HL-60 (cell line): Measurements from ENCODE around the gene PCDHA11.

Experiments used
- DNase-seq, 2 experiments: peaks; one replicate each; pipeline ENCODE4 v3.0.0-alpha.2; 2010 to 2020; ENCODE audit warnings: low read depth in 1 of 2, low spot score in 1 of 2
- H3K27ac ChIP-seq: fragments of 250-450 bp; sonication (Bioruptor Pico); replicated peaks from 2 replicates; pipeline ENCODE4 v1.5.1; 2020; ENCODE audit warnings: mild to moderate bottlenecking, moderate library complexity
- H3K27me3 ChIP-seq: fragments of 250-450 bp; sonication (Bioruptor Pico); 2 replicates; pipeline ENCODE4 v1.5.1; 2021; ENCODE audit warnings: mild to moderate bottlenecking, moderate library complexity; ENCODE audit not compliant: insufficient read depth, poor library complexity, severe bottlenecking
- H3K4me3 ChIP-seq: replicated peaks from 2 replicates; pipeline ENCODE4 v1.5.1; 2011; ENCODE audit warnings: mild to moderate bottlenecking, control low read depth, low read length; ENCODE audit not compliant: insufficient read depth
- GABPA ChIP-seq: IDR thresholded peaks from 2 replicates; pipeline ENCODE4 v1.6.1; 2012; ENCODE audit warnings: low read depth
- POLR2AphosphoS5 ChIP-seq: IDR thresholded peaks from 2 replicates; pipeline ENCODE4 v1.6.1; 2012; ENCODE audit warnings: low read depth
- SPI1 ChIP-seq: IDR thresholded peaks from 2 replicates; pipeline ENCODE4 v1.6.1; 2012; ENCODE audit warnings: low read depth, mild to moderate bottlenecking, borderline replicate concordance
- TF ChIP-seq, protein P1 (sequence below): IDR thresholded peaks from 2 replicates; pipeline ENCODE4 v1.6.1; 2012; ENCODE audit warnings: low read depth; ENCODE audit not compliant: insufficient replicate concordance
- TF ChIP-seq, protein P2 (sequence below): IDR thresholded peaks from one replicate; pipeline ENCODE4 v1.5.1; 2011; ENCODE audit warnings: low read length, control low read depth, inconsistent platforms; ENCODE audit not compliant: insufficient read depth

PCDHA11 gene

DNA sequence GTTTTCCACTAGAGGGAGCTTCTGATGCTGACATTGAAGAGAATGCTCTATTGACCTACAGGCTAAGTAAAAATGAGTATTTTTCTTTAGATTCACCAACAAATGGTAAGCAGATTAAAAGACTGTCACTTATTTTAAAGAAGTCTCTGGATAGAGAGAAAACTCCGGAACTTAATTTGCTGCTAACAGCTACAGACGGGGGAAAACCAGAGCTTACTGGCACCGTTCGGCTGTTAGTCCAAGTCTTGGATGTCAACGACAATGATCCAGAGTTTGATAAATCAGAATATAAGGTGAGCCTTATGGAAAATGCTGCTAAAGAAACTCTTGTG, 764 bp downstream of the PCDHA11 start:
- H3K27ac ChIP-seq: no peak overlapping the region
- DNase-seq: no peak
- TF ChIP-seq, protein P1, sequence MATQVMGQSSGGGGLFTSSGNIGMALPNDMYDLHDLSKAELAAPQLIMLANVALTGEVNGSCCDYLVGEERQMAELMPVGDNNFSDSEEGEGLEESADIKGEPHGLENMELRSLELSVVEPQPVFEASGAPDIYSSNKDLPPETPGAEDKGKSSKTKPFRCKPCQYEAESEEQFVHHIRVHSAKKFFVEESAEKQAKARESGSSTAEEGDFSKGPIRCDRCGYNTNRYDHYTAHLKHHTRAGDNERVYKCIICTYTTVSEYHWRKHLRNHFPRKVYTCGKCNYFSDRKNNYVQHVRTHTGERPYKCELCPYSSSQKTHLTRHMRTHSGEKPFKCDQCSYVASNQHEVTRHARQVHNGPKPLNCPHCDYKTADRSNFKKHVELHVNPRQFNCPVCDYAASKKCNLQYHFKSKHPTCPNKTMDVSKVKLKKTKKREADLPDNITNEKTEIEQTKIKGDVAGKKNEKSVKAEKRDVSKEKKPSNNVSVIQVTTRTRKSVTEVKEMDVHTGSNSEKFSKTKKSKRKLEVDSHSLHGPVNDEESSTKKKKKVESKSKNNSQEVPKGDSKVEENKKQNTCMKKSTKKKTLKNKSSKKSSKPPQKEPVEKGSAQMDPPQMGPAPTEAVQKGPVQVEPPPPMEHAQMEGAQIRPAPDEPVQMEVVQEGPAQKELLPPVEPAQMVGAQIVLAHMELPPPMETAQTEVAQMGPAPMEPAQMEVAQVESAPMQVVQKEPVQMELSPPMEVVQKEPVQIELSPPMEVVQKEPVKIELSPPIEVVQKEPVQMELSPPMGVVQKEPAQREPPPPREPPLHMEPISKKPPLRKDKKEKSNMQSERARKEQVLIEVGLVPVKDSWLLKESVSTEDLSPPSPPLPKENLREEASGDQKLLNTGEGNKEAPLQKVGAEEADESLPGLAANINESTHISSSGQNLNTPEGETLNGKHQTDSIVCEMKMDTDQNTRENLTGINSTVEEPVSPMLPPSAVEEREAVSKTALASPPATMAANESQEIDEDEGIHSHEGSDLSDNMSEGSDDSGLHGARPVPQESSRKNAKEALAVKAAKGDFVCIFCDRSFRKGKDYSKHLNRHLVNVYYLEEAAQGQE: no peak
- TF ChIP-seq, protein P2, sequence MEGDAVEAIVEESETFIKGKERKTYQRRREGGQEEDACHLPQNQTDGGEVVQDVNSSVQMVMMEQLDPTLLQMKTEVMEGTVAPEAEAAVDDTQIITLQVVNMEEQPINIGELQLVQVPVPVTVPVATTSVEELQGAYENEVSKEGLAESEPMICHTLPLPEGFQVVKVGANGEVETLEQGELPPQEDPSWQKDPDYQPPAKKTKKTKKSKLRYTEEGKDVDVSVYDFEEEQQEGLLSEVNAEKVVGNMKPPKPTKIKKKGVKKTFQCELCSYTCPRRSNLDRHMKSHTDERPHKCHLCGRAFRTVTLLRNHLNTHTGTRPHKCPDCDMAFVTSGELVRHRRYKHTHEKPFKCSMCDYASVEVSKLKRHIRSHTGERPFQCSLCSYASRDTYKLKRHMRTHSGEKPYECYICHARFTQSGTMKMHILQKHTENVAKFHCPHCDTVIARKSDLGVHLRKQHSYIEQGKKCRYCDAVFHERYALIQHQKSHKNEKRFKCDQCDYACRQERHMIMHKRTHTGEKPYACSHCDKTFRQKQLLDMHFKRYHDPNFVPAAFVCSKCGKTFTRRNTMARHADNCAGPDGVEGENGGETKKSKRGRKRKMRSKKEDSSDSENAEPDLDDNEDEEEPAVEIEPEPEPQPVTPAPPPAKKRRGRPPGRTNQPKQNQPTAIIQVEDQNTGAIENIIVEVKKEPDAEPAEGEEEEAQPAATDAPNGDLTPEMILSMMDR: no peak
- TF ChIP-seq GABPA (no peak), SPI1 (no peak)
- H3K27me3 ChIP-seq: no peaks in the 10 kb centered on the region
- no peak overlapping the region for H3K4me3 ChIP-seq

DNA sequence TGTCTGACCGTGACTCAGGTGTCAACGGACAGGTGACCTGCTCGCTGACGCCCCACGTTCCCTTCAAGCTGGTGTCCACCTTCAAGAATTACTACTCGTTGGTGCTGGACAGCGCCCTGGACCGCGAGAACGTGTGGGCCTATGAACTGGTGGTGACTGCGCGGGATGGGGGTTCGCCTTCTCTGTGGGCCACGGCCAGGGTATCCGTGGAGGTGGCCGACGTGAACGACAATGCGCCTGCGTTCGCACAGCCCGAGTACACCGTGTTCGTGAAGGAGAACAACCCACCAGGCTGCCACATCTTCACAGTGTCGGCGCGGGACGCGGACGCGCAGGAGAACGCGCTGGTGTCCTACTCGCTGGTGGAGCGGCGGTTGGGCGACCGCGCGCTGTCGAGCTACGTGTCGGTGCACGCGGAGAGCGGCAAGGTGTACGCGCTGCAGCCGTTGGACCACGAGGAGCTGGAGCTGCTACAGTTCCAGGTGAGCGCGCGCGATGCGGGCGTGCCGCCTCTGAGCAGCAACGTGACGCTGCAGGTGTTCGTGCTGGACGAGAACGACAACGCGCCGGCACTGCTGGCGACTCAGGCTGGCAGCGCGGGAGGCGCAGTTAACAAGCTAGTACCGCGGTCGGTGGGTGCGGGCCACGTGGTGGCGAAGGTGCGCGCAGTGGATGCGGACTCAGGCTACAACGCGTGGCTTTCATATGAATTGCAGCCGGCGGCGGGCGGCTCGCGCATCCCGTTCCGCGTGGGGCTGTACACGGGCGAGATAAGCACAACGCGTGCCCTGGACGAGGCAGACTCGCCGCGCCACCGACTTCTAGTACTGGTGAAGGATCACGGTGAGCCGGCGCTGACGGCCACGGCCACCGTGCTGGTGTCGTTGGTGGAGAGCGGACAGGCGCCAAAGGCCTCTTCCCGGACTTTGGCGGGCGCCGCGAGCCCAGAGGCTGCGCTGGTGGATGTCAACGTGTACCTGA, 1.8 kb downstream of the PCDHA11 start:
- no peak overlapping the region for H3K27ac ChIP-seq
- H3K27me3 ChIP-seq: no peaks in the 10 kb centered on the region
- TF ChIP-seq GABPA: no peak
- TF ChIP-seq, protein P1: peak; percentile 45
- no peak for DNase-seq
- H3K4me3 ChIP-seq: no peak overlapping the region

DNA sequence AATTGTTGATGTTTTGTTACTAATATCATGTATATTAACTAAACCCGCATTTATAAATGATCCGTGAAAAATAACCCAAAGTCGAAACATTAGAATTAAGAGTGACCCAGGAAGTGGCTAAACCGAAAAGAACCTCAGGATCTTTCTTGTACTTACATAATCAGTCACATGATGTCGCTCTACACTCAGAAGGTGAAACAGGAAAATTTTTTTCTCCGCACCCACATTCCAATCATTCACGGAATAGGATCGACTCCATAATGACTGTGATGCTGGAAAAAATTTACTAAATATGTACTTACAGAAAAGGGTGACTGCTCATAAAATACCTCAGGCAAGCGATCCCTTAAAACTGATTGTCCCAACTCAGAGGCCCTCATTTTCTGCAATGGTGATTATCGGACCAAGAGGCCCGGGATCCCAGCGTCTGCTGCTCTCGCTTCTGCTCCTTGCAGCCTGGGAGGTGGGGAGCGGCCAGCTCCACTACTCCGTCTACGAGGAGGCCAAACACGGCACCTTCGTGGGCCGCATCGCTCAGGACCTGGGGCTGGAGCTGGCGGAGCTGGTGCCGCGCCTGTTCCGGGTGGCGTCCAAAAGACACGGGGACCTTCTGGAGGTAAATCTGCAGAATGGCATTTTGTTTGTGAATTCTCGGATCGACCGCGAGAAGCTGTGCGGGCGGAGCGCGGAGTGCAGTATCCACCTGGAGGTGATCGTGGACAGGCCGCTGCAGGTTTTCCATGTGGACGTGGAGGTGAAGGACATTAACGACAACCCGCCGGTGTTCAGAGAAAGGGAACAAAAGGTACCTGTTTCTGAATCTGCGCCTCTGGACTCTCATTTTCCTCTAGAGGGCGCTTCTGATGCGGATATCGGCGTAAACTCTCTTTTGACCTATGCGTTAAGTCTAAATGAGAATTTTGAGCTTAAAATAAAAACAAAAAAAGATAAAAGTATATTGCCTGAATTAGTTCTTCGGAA, 6.6 kb downstream of the PCDHA11 start, which contains the start of gene PCDHA12:
Gene PCDHA12, plus strand, starts transcription at position 224 of the 981 bp plus-strand sequence. Its CDS starts 165 bp downstream, at position 389.
- no peak for DNase-seq
- Histone ChIP-seq H3K27ac (no peak within 1 kb of the TSS), H3K27me3 (no peaks in the 10 kb centered on the region), H3K4me3 (no peak within 1 kb of the TSS)
- TF ChIP-seq, protein P2: no peak
- TF ChIP-seq GABPA: no peak
- TF ChIP-seq POLR2AphosphoS5: no peak
- TF ChIP-seq, protein P1: no peak
- no peak for TF ChIP-seq SPI1
